Measurements from ENCODE around the gene USP38.

GRCh38 chr4:143260750-143261149 lies 76.0 kb downstream of the USP38 start:
- TF ChIP-seq CTCF (IDR thresholded peaks at IDR 0.05) (no peak), POLR2AphosphoS5 (IDR thresholded peaks at IDR 0.05) (no peak), POLR2A (IDR thresholded peaks at IDR 0.05) (no peak)
